ENCODE measurements around the gene RBM48. TPM values are rescaled to one million over a fixed set of nuclear protein-coding genes. Genes with fewer than 3 reads are reported as not detected.

The RBM48 gene
- total and polyA plus RNA-seq, 9 of the 15 experiments (the other 6 are each of a cell fraction or from before 2014, with no cell fraction given) = 9.9 to 35.1 (median 16.3) TPM

DNA sequence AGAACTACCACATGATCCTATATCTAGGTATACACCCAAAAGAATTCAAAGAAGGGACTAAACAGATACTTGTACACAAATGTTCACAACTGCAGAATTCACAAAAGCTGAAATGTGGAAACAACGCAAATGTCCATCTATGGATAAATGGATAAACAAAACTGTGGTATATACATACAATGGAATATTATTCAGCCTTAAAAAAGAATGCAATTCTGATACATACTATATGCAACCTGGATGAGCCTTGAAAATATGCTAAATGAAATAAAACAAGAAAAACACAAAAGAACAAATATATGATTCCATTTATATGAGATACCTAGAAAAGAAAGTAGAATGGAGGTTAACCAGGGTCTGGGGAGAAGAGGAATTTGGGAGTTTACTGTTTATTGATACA lies 54.4 kb downstream of the RBM48 start (continued):
- TF ChIP-seq, protein P1, sequence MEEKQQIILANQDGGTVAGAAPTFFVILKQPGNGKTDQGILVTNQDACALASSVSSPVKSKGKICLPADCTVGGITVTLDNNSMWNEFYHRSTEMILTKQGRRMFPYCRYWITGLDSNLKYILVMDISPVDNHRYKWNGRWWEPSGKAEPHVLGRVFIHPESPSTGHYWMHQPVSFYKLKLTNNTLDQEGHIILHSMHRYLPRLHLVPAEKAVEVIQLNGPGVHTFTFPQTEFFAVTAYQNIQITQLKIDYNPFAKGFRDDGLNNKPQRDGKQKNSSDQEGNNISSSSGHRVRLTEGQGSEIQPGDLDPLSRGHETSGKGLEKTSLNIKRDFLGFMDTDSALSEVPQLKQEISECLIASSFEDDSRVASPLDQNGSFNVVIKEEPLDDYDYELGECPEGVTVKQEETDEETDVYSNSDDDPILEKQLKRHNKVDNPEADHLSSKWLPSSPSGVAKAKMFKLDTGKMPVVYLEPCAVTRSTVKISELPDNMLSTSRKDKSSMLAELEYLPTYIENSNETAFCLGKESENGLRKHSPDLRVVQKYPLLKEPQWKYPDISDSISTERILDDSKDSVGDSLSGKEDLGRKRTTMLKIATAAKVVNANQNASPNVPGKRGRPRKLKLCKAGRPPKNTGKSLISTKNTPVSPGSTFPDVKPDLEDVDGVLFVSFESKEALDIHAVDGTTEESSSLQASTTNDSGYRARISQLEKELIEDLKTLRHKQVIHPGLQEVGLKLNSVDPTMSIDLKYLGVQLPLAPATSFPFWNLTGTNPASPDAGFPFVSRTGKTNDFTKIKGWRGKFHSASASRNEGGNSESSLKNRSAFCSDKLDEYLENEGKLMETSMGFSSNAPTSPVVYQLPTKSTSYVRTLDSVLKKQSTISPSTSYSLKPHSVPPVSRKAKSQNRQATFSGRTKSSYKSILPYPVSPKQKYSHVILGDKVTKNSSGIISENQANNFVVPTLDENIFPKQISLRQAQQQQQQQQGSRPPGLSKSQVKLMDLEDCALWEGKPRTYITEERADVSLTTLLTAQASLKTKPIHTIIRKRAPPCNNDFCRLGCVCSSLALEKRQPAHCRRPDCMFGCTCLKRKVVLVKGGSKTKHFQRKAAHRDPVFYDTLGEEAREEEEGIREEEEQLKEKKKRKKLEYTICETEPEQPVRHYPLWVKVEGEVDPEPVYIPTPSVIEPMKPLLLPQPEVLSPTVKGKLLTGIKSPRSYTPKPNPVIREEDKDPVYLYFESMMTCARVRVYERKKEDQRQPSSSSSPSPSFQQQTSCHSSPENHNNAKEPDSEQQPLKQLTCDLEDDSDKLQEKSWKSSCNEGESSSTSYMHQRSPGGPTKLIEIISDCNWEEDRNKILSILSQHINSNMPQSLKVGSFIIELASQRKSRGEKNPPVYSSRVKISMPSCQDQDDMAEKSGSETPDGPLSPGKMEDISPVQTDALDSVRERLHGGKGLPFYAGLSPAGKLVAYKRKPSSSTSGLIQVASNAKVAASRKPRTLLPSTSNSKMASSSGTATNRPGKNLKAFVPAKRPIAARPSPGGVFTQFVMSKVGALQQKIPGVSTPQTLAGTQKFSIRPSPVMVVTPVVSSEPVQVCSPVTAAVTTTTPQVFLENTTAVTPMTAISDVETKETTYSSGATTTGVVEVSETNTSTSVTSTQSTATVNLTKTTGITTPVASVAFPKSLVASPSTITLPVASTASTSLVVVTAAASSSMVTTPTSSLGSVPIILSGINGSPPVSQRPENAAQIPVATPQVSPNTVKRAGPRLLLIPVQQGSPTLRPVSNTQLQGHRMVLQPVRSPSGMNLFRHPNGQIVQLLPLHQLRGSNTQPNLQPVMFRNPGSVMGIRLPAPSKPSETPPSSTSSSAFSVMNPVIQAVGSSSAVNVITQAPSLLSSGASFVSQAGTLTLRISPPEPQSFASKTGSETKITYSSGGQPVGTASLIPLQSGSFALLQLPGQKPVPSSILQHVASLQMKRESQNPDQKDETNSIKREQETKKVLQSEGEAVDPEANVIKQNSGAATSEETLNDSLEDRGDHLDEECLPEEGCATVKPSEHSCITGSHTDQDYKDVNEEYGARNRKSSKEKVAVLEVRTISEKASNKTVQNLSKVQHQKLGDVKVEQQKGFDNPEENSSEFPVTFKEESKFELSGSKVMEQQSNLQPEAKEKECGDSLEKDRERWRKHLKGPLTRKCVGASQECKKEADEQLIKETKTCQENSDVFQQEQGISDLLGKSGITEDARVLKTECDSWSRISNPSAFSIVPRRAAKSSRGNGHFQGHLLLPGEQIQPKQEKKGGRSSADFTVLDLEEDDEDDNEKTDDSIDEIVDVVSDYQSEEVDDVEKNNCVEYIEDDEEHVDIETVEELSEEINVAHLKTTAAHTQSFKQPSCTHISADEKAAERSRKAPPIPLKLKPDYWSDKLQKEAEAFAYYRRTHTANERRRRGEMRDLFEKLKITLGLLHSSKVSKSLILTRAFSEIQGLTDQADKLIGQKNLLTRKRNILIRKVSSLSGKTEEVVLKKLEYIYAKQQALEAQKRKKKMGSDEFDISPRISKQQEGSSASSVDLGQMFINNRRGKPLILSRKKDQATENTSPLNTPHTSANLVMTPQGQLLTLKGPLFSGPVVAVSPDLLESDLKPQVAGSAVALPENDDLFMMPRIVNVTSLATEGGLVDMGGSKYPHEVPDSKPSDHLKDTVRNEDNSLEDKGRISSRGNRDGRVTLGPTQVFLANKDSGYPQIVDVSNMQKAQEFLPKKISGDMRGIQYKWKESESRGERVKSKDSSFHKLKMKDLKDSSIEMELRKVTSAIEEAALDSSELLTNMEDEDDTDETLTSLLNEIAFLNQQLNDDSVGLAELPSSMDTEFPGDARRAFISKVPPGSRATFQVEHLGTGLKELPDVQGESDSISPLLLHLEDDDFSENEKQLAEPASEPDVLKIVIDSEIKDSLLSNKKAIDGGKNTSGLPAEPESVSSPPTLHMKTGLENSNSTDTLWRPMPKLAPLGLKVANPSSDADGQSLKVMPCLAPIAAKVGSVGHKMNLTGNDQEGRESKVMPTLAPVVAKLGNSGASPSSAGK (IDR thresholded peaks at IDR 0.05) = no peak
- TF ChIP-seq KDM1A (IDR thresholded peaks at IDR 0.05) (0 out of 4 replicates have a peak, but pooled peaks of 1 of the 2 experiments have one; percentile 13), TAF7 (tag; IDR thresholded peaks at IDR 0.05) (no peak), POLR2AphosphoS2 (IDR thresholded peaks at IDR 0.05; ENCODE audit: low read length) (no peak), BDP1 (IDR thresholded peaks at IDR 0.05; ENCODE audit: insufficient read depth, insufficient read length) (no peak), TAF9B (IDR thresholded peaks at IDR 0.05; ENCODE audit: partially characterized antibody) (peak; percentile 16), JUNB (CRISPR knock-in tag; conservative IDR thresholded peaks at IDR 0.05) (no peak)
- TF ChIP-seq, protein P2, sequence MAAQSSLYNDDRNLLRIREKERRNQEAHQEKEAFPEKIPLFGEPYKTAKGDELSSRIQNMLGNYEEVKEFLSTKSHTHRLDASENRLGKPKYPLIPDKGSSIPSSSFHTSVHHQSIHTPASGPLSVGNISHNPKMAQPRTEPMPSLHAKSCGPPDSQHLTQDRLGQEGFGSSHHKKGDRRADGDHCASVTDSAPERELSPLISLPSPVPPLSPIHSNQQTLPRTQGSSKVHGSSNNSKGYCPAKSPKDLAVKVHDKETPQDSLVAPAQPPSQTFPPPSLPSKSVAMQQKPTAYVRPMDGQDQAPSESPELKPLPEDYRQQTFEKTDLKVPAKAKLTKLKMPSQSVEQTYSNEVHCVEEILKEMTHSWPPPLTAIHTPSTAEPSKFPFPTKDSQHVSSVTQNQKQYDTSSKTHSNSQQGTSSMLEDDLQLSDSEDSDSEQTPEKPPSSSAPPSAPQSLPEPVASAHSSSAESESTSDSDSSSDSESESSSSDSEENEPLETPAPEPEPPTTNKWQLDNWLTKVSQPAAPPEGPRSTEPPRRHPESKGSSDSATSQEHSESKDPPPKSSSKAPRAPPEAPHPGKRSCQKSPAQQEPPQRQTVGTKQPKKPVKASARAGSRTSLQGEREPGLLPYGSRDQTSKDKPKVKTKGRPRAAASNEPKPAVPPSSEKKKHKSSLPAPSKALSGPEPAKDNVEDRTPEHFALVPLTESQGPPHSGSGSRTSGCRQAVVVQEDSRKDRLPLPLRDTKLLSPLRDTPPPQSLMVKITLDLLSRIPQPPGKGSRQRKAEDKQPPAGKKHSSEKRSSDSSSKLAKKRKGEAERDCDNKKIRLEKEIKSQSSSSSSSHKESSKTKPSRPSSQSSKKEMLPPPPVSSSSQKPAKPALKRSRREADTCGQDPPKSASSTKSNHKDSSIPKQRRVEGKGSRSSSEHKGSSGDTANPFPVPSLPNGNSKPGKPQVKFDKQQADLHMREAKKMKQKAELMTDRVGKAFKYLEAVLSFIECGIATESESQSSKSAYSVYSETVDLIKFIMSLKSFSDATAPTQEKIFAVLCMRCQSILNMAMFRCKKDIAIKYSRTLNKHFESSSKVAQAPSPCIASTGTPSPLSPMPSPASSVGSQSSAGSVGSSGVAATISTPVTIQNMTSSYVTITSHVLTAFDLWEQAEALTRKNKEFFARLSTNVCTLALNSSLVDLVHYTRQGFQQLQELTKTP (IDR thresholded peaks at IDR 0.05; ENCODE audit: low read depth in 1 of 2, partially characterized antibody in 2 of 2) = no peak
- TF ChIP-seq, protein P3, sequence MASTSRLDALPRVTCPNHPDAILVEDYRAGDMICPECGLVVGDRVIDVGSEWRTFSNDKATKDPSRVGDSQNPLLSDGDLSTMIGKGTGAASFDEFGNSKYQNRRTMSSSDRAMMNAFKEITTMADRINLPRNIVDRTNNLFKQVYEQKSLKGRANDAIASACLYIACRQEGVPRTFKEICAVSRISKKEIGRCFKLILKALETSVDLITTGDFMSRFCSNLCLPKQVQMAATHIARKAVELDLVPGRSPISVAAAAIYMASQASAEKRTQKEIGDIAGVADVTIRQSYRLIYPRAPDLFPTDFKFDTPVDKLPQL (IDR thresholded peaks at IDR 0.05; ENCODE audit: extremely low read depth, insufficient read length) = no peak
